PFSK-1 (cell line): ENCODE results near the gene CFAP77.

ENCODE experiments used
- FOXP2 ChIP-seq: optimal IDR thresholded peaks from 2 replicates; pipeline ENCODE3; 2011; ENCODE audit warnings: borderline replicate concordance, control low read depth, inconsistent platforms; ENCODE audit not compliant: insufficient read depth; ENCODE audit errors: extremely low read length, extremely low read depth
- POLR2AphosphoS5 ChIP-seq: IDR thresholded peaks from 2 replicates; pipeline ENCODE4 v1.6.1; 2012; ENCODE audit warnings: low read depth, mild to moderate bottlenecking, control low read depth, low read length, moderate library complexity
- TAF1 ChIP-seq: IDR thresholded peaks from 2 replicates; pipeline ENCODE4 v1.6.1; 2012; ENCODE audit warnings: low read length, control low read depth, borderline replicate concordance; ENCODE audit not compliant: insufficient read depth

GRCh38 chr9:132590037-132590317, 180.0 kb downstream of the CFAP77 start:
- TF ChIP-seq FOXP2 (no peak), TAF1 (no peak), POLR2AphosphoS5 (no peak)
